Mucosa of rectum (tissue), 2 donors: Measurements from ENCODE around the gene TEDC2.

Experiments used
- H3K27ac ChIP-seq, 2 donors: one replicate each; pipeline ENCODE4 v1.7.0; 2013; ENCODE audit warnings: inconsistent platforms in 2 of 2, low read depth in 2 of 2, low read length in 2 of 2
- H3K27me3 ChIP-seq, 2 donors: one replicate each; pipeline ENCODE4 v1.7.0; 2013; ENCODE audit warnings: low read length in 2 of 2; ENCODE audit not compliant: control insufficient read depth in 2 of 2, insufficient read depth in 2 of 2
- H3K36me3 ChIP-seq, 2 donors: one replicate each; pipeline ENCODE4 v1.7.0; 2013; ENCODE audit warnings: low read length in 2 of 2; ENCODE audit not compliant: control insufficient read depth in 2 of 2, insufficient read depth in 2 of 2
- H3K4me1 ChIP-seq, 2 donors: one replicate each; pipeline ENCODE4 v1.7.0; 2013; ENCODE audit warnings: low read length in 2 of 2, mild to moderate bottlenecking in 1 of 2; ENCODE audit not compliant: control insufficient read depth in 2 of 2, insufficient read depth in 2 of 2
- H3K4me3 ChIP-seq, 2 donors: one replicate each; pipeline ENCODE4 v1.7.0; 2013; ENCODE audit warnings: low read length in 2 of 2
- H3K9ac ChIP-seq, 2 donors: one replicate each; pipeline ENCODE4 v1.7.0; 2013; ENCODE audit warnings: low read length in 2 of 2, low read depth in 1 of 2, mild to moderate bottlenecking in 1 of 2
- H3K9me3 ChIP-seq, 2 donors: one replicate each; pipeline ENCODE4 v1.7.0; 2013; ENCODE audit warnings: low read length in 2 of 2; ENCODE audit not compliant: control insufficient read depth in 2 of 2
- donor health status: healthy.
- donor health status: Normal muscosa, but diverticular disease.

The TEDC2 gene

GRCh38 chr16:2512735-2513404 lies 53.0 kb downstream of the TEDC2 start:
- Histone ChIP-seq H3K9ac (peak overlapping the region; percentile 41 to 85), H3K36me3 (no peaks in the 10 kb centered on the region), H3K4me3 (peak overlapping the region; percentile 83 to 90), H3K9me3 (no peaks in the 10 kb centered on the region), H3K27ac (peak overlapping the region; percentile 97 to 98), H3K4me1 (peaks cover 39 to 40% of the 10 kb centered on the region in 2 donors), H3K27me3 (no peaks in the 10 kb centered on the region)

- H3K4me1 ChIP-seq, result peaks cover 47 to 48% of the 10 kb centered on the region in 2 donors
- no peaks in the 10 kb centered on the region for H3K36me3 ChIP-seq
Measured at GRCh38 chr16:2513405-2514332, 53.8 kb downstream of the TEDC2 start, which contains the start of gene ATP6V0C. TSS of gene ATP6V0C (plus strand) at chr16:2513952. CDS start at chr16:2514104, 152 bp downstream.

More at GRCh38 chr16:2513405-2514332, 53.8 kb downstream of the TEDC2 start, which contains the start of gene ATP6V0C:
- Histone ChIP-seq H3K9me3 (no peaks in the 10 kb centered on the region), H3K27me3 (no peaks in the 10 kb centered on the region), H3K9ac (peak within 1 kb of the TSS; percentile 85 to 95), H3K27ac (peak within 1 kb of the TSS; percentile 97 to 98), H3K4me3 (peak within 1 kb of the TSS; percentile 83 to 90)
